ENCODE measurements around the gene WASF1. TPM values are rescaled to one million over a fixed set of nuclear protein-coding genes. Genes with fewer than 3 reads are reported as not detected.

WASF1 gene
- total RNA-seq, 1 experiment from 2014 or later = 7.3 TPM

- no TSS peak for BruUV-seq (replicated peaks)
- no peaks in the 10 kb centered on the region for H3K36me3 Mint-ChIP-seq (ENCODE audit: insufficient read depth, unreplicated experiment)
- Histone ChIP-seq H3K4me3 (ENCODE audit: low read depth, low read length) (no peak overlapping the region), H3K9me3 (no peaks in the 10 kb centered on the region), H3K4me1 (no peaks in the 10 kb centered on the region), H3K36me3 (ENCODE audit: control insufficient read depth, insufficient read depth, low read length) (no peaks in the 10 kb centered on the region), H3K27me3 (replicated peaks; ENCODE audit: control insufficient read depth, insufficient read depth, low read length) (no peaks in the 10 kb centered on the region)
- TF ChIP-seq CTCF (IDR thresholded peaks at IDR 0.05; ENCODE audit: insufficient read depth in 1 of 2, low read depth in 1 of 2, low read length in 1 of 2, severe bottlenecking in 1 of 2, unreplicated experiment in 1 of 2) = no peak
- ChIA-PET POLR2A (no interaction called here), CTCF (no interaction called here)
- H3K27me3 Mint-ChIP-seq (ENCODE audit: insufficient read depth, unreplicated experiment) = no peaks in the 10 kb centered on the region
- H3K9me3 Mint-ChIP-seq (ENCODE audit: unreplicated experiment) = no peaks in the 10 kb centered on the region
- intact Hi-C loops (cut with micrococcal nuclease; ENCODE audit: unreplicated experiment) = no loop called here
- no peak overlapping the region for H3K4me3 Mint-ChIP-seq (ENCODE audit: unreplicated experiment)
- no peaks in the 10 kb centered on the region for H3K4me1 Mint-ChIP-seq (ENCODE audit: low read depth, unreplicated experiment)
- H3K27ac Mint-ChIP-seq (ENCODE audit: unreplicated experiment) = no peak overlapping the region
- DNase-seq = no peak
Measured at GRCh38 chr6:110103260-110103659, 76.2 kb downstream of the WASF1 start.

GRCh38 chr6:110102411-110102810 is 77.1 kb downstream of the WASF1 start:
- H3K36me3 ChIP-seq (ENCODE audit: control insufficient read depth, insufficient read depth, low read length) = no peaks in the 10 kb centered on the region

GRCh38 chr6:110101885-110102284 is 77.6 kb downstream of the WASF1 start:
- Histone ChIP-seq H3K27me3 (replicated peaks; ENCODE audit: control insufficient read depth, insufficient read depth, low read length) (no peaks in the 10 kb centered on the region), H3K4me3 (ENCODE audit: low read depth, low read length) (no peak overlapping the region), H3K36me3 (ENCODE audit: control insufficient read depth, insufficient read depth, low read length) (no peaks in the 10 kb centered on the region), H3K9me3 (no peaks in the 10 kb centered on the region), H3K4me1 (no peaks in the 10 kb centered on the region)
- no peaks in the 10 kb centered on the region for H3K36me3 Mint-ChIP-seq (ENCODE audit: insufficient read depth, unreplicated experiment)
- BruUV-seq (replicated peaks) = no TSS peak
- no peak for DNase-seq
- H3K4me3 Mint-ChIP-seq (ENCODE audit: unreplicated experiment) = no peak overlapping the region
- no peak for TF ChIP-seq CTCF (IDR thresholded peaks at IDR 0.05; ENCODE audit: insufficient read depth in 1 of 2, low read depth in 1 of 2, low read length in 1 of 2, severe bottlenecking in 1 of 2, unreplicated experiment in 1 of 2)
- no peaks in the 10 kb centered on the region for H3K9me3 Mint-ChIP-seq (ENCODE audit: unreplicated experiment)
- H3K27me3 Mint-ChIP-seq (ENCODE audit: insufficient read depth, unreplicated experiment) = no peaks in the 10 kb centered on the region
- no peak overlapping the region for H3K27ac Mint-ChIP-seq (ENCODE audit: unreplicated experiment)
- ChIA-PET POLR2A (no interaction called here), CTCF (no interaction called here)
- intact Hi-C loops (cut with micrococcal nuclease; ENCODE audit: unreplicated experiment) = no loop called here
- H3K4me1 Mint-ChIP-seq (ENCODE audit: low read depth, unreplicated experiment) = peaks cover 5% of the 10 kb centered on the region

More at GRCh38 chr6:110102411-110102810, 77.1 kb downstream of the WASF1 start:
- no peaks in the 10 kb centered on the region for H3K4me1 Mint-ChIP-seq (ENCODE audit: low read depth, unreplicated experiment)
- BruUV-seq (replicated peaks) = no TSS peak
- no peak overlapping the region for H3K4me3 Mint-ChIP-seq (ENCODE audit: unreplicated experiment)
- no peaks in the 10 kb centered on the region for H3K27me3 Mint-ChIP-seq (ENCODE audit: insufficient read depth, unreplicated experiment)
- no peaks in the 10 kb centered on the region for H3K9me3 Mint-ChIP-seq (ENCODE audit: unreplicated experiment)
- H3K27ac Mint-ChIP-seq (ENCODE audit: unreplicated experiment) = no peak overlapping the region
- ChIA-PET CTCF (no interaction called here), POLR2A (no interaction called here)
- no peaks in the 10 kb centered on the region for H3K9me3 ChIP-seq
- DNase-seq = no peak
- no peaks in the 10 kb centered on the region for H3K4me1 ChIP-seq
- H3K27me3 ChIP-seq (replicated peaks; ENCODE audit: control insufficient read depth, insufficient read depth, low read length) = no peaks in the 10 kb centered on the region
- intact Hi-C loops (cut with micrococcal nuclease; ENCODE audit: unreplicated experiment) = no loop called here
- TF ChIP-seq CTCF (IDR thresholded peaks at IDR 0.05; ENCODE audit: insufficient read depth in 1 of 2, low read depth in 1 of 2, low read length in 1 of 2, severe bottlenecking in 1 of 2, unreplicated experiment in 1 of 2) = no peak
- H3K36me3 Mint-ChIP-seq (ENCODE audit: insufficient read depth, unreplicated experiment) = no peaks in the 10 kb centered on the region
- no peak overlapping the region for H3K4me3 ChIP-seq (ENCODE audit: low read depth, low read length)
